ENCODE results near the gene PRKG1. TPM values are rescaled to one million over a fixed set of nuclear protein-coding genes. Genes with fewer than 3 reads are reported as not detected.
"Not testable (repeated sequence)": the region's sequence is repeated elsewhere in the genome, so short reads cannot be mapped to it uniquely, and the experiment has no call there.

The PRKG1 gene
- total RNA-seq, 1 donor from 2014 or later = 28.1 TPM

GRCh38 chr10:52115823-52116222, 1041.5 kb downstream of the PRKG1 start:
- ATAC-seq (no peak), DNase-seq (ENCODE audit: missing footprints) (no peak)
- intact Hi-C loops (cut with DNase I) = no loop called here

GRCh38 chr10:52119507-52119906, 1045.2 kb downstream of the PRKG1 start:
- ATAC-seq = no peak
- no peak for DNase-seq (ENCODE audit: missing footprints)
- intact Hi-C loops (cut with DNase I) = no loop called here

- ATAC-seq = no peak
Observed at GRCh38 chr10:52121688-52122087, 1047.4 kb downstream of the PRKG1 start.

GRCh38 chr10:52128056-52128683, 1053.9 kb downstream of the PRKG1 start:
- ATAC-seq (peak; percentile 57), DNase-seq (ENCODE audit: missing footprints) (no peak)
- intact Hi-C loops (cut with DNase I) = no loop called here

More at GRCh38 chr10:52121688-52122087, 1047.4 kb downstream of the PRKG1 start:
- intact Hi-C loops (cut with DNase I) = no loop called here
- DNase-seq (ENCODE audit: missing footprints) = no peak

GRCh38 chr10:52129410-52130178, 1055.3 kb downstream of the PRKG1 start:
- DNase-seq (ENCODE audit: missing footprints) (no peak), ATAC-seq (no peak)
- intact Hi-C loops (cut with DNase I) = no loop called here

GRCh38 chr10:52135101-52135500, 1060.8 kb downstream of the PRKG1 start:
- intact Hi-C loops (cut with DNase I) = no loop called here
- ATAC-seq = no peak
- DNase-seq (ENCODE audit: missing footprints) = no peak

- intact Hi-C loops (cut with DNase I) = no loop called here
- ATAC-seq = no peak
- DNase-seq (ENCODE audit: missing footprints) = no peak
Observed at GRCh38 chr10:52136921-52137320, 1062.6 kb downstream of the PRKG1 start.

GRCh38 chr10:52143338-52143737, 1069.1 kb downstream of the PRKG1 start:
- ATAC-seq (no peak), DNase-seq (ENCODE audit: missing footprints) (no peak)
- intact Hi-C loops (cut with DNase I) = no loop called here

GRCh38 chr10:52145636-52146035, 1071.3 kb downstream of the PRKG1 start:
- no peak for DNase-seq (ENCODE audit: missing footprints)
- intact Hi-C loops (cut with DNase I) = no loop called here
- ATAC-seq = no peak

GRCh38 chr10:52146766-52147165, 1072.5 kb downstream of the PRKG1 start:
- ATAC-seq (no peak), DNase-seq (ENCODE audit: missing footprints) (no peak)
- intact Hi-C loops (cut with DNase I) = no loop called here

- intact Hi-C loops (cut with DNase I) = no loop called here
- ATAC-seq (no peak), DNase-seq (ENCODE audit: missing footprints) (no peak)
Observed at GRCh38 chr10:52170776-52171175, 1096.5 kb downstream of the PRKG1 start.

- intact Hi-C loops (cut with DNase I) = no loop called here
- peak; percentile 69 for ATAC-seq
- no peak for DNase-seq (ENCODE audit: missing footprints)
Observed at GRCh38 chr10:52172581-52172980, 1098.3 kb downstream of the PRKG1 start.

- ATAC-seq (no peak), DNase-seq (ENCODE audit: missing footprints) (no peak)
- intact Hi-C loops (cut with DNase I) = no loop called here
Observed at GRCh38 chr10:52185256-52185655, 1111.0 kb downstream of the PRKG1 start.

- DNase-seq (ENCODE audit: missing footprints) (no peak), ATAC-seq (no peak)
- intact Hi-C loops (cut with DNase I) = no loop called here
Observed at GRCh38 chr10:52187521-52188258, 1113.4 kb downstream of the PRKG1 start.

- intact Hi-C loops (cut with DNase I) = no loop called here
- no peak for ATAC-seq
- no peak for DNase-seq (ENCODE audit: missing footprints)
Observed at GRCh38 chr10:52191049-52191448, 1116.8 kb downstream of the PRKG1 start.

- ATAC-seq = no peak
Observed at GRCh38 chr10:52194191-52194590, 1119.9 kb downstream of the PRKG1 start.

GRCh38 chr10:52194716-52195115, 1120.4 kb downstream of the PRKG1 start:
- no peak for ATAC-seq

More at GRCh38 chr10:52194191-52194590, 1119.9 kb downstream of the PRKG1 start:
- DNase-seq (ENCODE audit: missing footprints) = no peak
- intact Hi-C loops (cut with DNase I) = no loop called here

GRCh38 chr10:52197098-52197497, 1122.8 kb downstream of the PRKG1 start:
- ATAC-seq (no peak), DNase-seq (ENCODE audit: missing footprints) (no peak)
- intact Hi-C loops (cut with DNase I) = no loop called here

More at GRCh38 chr10:52194716-52195115, 1120.4 kb downstream of the PRKG1 start:
- intact Hi-C loops (cut with DNase I) = no loop called here
- no peak for DNase-seq (ENCODE audit: missing footprints)

- no peak for DNase-seq (ENCODE audit: missing footprints)
- no peak for ATAC-seq
- intact Hi-C loops (cut with DNase I) = no loop called here
Observed at GRCh38 chr10:52198540-52198939, 1124.3 kb downstream of the PRKG1 start.

- DNase-seq (ENCODE audit: missing footprints); intact Hi-C loops (cut with DNase I); ATAC-seq: not testable (repeated sequence)
Observed at GRCh38 chr10:52204906-52205305, 1130.6 kb downstream of the PRKG1 start.
